Measurements from ENCODE around the gene GLOD4. TPM values are rescaled to one million over a fixed set of nuclear protein-coding genes. Genes with fewer than 3 reads are reported as not detected.

Gene GLOD4
- total RNA-seq, 1 experiment from 2014 or later, result 33.8 TPM

GRCh38 chr17:753418-753817 is 28.7 kb downstream of the GLOD4 start:
- Histone ChIP-seq H3K4me1 (ENCODE audit: insufficient read depth, low read length) (peaks cover 19% of the 10 kb centered on the region), H3K9me3 (ENCODE audit: low read length) (no peaks in the 10 kb centered on the region), H3K79me2 (ENCODE audit: low read length) (peaks cover 32% of the 10 kb centered on the region), H3K27me3 (ENCODE audit: low read length) (no peaks in the 10 kb centered on the region), H3K27ac (ENCODE audit: low read length) (no peak overlapping the region), H3K36me3 (ENCODE audit: low read depth, low read length) (no peaks in the 10 kb centered on the region), H3K4me2 (ENCODE audit: low read length) (no peak overlapping the region), H4K20me1 (ENCODE audit: low read length) (peaks cover 13% of the 10 kb centered on the region), H3F3A (ENCODE audit: low read length, unreplicated experiment) (no peaks in the 10 kb centered on the region), H3K9ac (ENCODE audit: low read length) (no peak overlapping the region), H2AFZ (ENCODE audit: low read length) (no peak overlapping the region), H3K9me2 (replicated peaks; ENCODE audit: low read length) (no peaks in the 10 kb centered on the region), H3K4me3 (ENCODE audit: low read length) (no peak overlapping the region)
- DNase-seq, result no peak
- TF ChIP-seq EZH2 (IDR thresholded peaks at IDR 0.05; ENCODE audit: low read length, unreplicated experiment), result no peak
- no peak for TF ChIP-seq CTCF (conservative IDR thresholded peaks at IDR 0.05; ENCODE audit: low read depth, low read length)
- no peak for TF ChIP-seq EZH2phosphoT487 (IDR thresholded peaks at IDR 0.05; ENCODE audit: borderline replicate concordance, low read length)
- ChIA-PET CTCF (interaction anchor here (0.6 kb wide), 1 partner anchor 28 kb away, joined by 3 read pairs; the partner anchor contains the start of gene GLOD4), POLR2A (ENCODE audit: unreplicated experiment) (no interaction called here)
- BruUV-seq (replicated peaks), result no TSS peak
- no peak for ATAC-seq
- intact Hi-C loops (cut with micrococcal nuclease), result no loop called here

- no peaks in the 10 kb centered on the region for H3K9me3 ChIP-seq (ENCODE audit: low read length)
- peaks cover 39% of the 10 kb centered on the region for H3K79me2 ChIP-seq (ENCODE audit: low read length)
- ChIA-PET CTCF (no interaction called here), POLR2A (ENCODE audit: unreplicated experiment) (interaction anchor here (0.5 kb wide), 1 partner anchor 57 kb away, joined by 3 read pairs; no protein-coding TSS in a partner anchor)
- no peaks in the 10 kb centered on the region for H3K9me2 ChIP-seq (replicated peaks; ENCODE audit: low read length)
- peak overlapping the region; percentile 70 for H3K4me3 ChIP-seq (ENCODE audit: low read length)
- peak overlapping the region; percentile 99 for H3K9ac ChIP-seq (ENCODE audit: low read length)
- peak overlapping the region; percentile 88 for H3K4me2 ChIP-seq (ENCODE audit: low read length)
- peaks cover 13% of the 10 kb centered on the region for H4K20me1 ChIP-seq (ENCODE audit: low read length)
- peaks cover 19% of the 10 kb centered on the region for H3K4me1 ChIP-seq (ENCODE audit: insufficient read depth, low read length)
- DNase-seq, result no peak
- TF ChIP-seq EZH2 (IDR thresholded peaks at IDR 0.05; ENCODE audit: low read length, unreplicated experiment) (no peak), CTCF (conservative IDR thresholded peaks at IDR 0.05; ENCODE audit: low read depth, low read length) (no peak)
- ATAC-seq, result no peak; the same call in 1 of the 2 replicates
- peak overlapping the region; percentile 93 for H2AFZ ChIP-seq (ENCODE audit: low read length)
- H3K36me3 ChIP-seq (ENCODE audit: low read depth, low read length), result peaks cover 3% of the 10 kb centered on the region; the same call in 1 of the 2 replicates
- BruUV-seq (replicated peaks), result TSS peak; percentile 31
- no peak overlapping the region for H3K27ac ChIP-seq (ENCODE audit: low read length)
- H3F3A ChIP-seq (ENCODE audit: low read length, unreplicated experiment), result no peaks in the 10 kb centered on the region
- intact Hi-C loops (cut with micrococcal nuclease), result no loop called here
- no peaks in the 10 kb centered on the region for H3K27me3 ChIP-seq (ENCODE audit: low read length)
Observed at GRCh38 chr17:752620-753219, 29.4 kb downstream of the GLOD4 start.

GRCh38 chr17:752002-752619 is 30.0 kb downstream of the GLOD4 start, which contains the start of gene GEMIN4:
Gene GEMIN4 (minus strand): TSS chr17:752264. CDS start chr17:752142, 122 bp downstream.
- Histone ChIP-seq H3K4me1 (ENCODE audit: insufficient read depth, low read length) (peaks cover 19% of the 10 kb centered on the region), H3K9me2 (replicated peaks; ENCODE audit: low read length) (no peaks in the 10 kb centered on the region), H3K27ac (ENCODE audit: low read length) (peak within 1 kb of the TSS; percentile 43), H2AFZ (ENCODE audit: low read length) (peak within 1 kb of the TSS; percentile 93), H3K79me2 (ENCODE audit: low read length) (peaks cover 45% of the 10 kb centered on the region), H4K20me1 (ENCODE audit: low read length) (peaks cover 13% of the 10 kb centered on the region), H3K9ac (ENCODE audit: low read length) (peak within 1 kb of the TSS; percentile 99), H3K36me3 (ENCODE audit: low read depth, low read length) (peaks cover 9% of the 10 kb centered on the region; the same call in 1 of the 2 replicates), H3K9me3 (ENCODE audit: low read length) (no peaks in the 10 kb centered on the region), H3F3A (ENCODE audit: low read length, unreplicated experiment) (no peaks in the 10 kb centered on the region), H3K4me3 (ENCODE audit: low read length) (peak within 1 kb of the TSS; percentile 70), H3K4me2 (ENCODE audit: low read length) (peak within 1 kb of the TSS; percentile 88), H3K27me3 (ENCODE audit: low read length) (no peaks in the 10 kb centered on the region)
- ATAC-seq, result peak; percentile 81
- no TSS peak for BruUV-seq (replicated peaks)
- TF ChIP-seq EZH2 (IDR thresholded peaks at IDR 0.05; ENCODE audit: low read length, unreplicated experiment) (no peak), CTCF (conservative IDR thresholded peaks at IDR 0.05; ENCODE audit: low read depth, low read length) (peak; percentile 73)
- peak; percentile 85 for DNase-seq
- ChIA-PET CTCF (no interaction called here), POLR2A (ENCODE audit: unreplicated experiment) (no interaction called here)
- intact Hi-C loops (cut with micrococcal nuclease), result no loop called here
